Activated CD4-positive, alpha-beta T cell treated with anti-CD3 and anti-CD28 coated beads, Interleukin-2, amount 50 U/mL, for 16 hours (primary cell): ENCODE results near the gene NDUFB11.
"Not testable (repeated sequence)": the region's sequence is repeated elsewhere in the genome, so short reads cannot be mapped to it uniquely, and the experiment has no call there.

Experiments used
- DNase-seq: peaks from one replicate; pipeline ENCODE4 v3.0.0-alpha.2; 2020

The NDUFB11 gene

DNA sequence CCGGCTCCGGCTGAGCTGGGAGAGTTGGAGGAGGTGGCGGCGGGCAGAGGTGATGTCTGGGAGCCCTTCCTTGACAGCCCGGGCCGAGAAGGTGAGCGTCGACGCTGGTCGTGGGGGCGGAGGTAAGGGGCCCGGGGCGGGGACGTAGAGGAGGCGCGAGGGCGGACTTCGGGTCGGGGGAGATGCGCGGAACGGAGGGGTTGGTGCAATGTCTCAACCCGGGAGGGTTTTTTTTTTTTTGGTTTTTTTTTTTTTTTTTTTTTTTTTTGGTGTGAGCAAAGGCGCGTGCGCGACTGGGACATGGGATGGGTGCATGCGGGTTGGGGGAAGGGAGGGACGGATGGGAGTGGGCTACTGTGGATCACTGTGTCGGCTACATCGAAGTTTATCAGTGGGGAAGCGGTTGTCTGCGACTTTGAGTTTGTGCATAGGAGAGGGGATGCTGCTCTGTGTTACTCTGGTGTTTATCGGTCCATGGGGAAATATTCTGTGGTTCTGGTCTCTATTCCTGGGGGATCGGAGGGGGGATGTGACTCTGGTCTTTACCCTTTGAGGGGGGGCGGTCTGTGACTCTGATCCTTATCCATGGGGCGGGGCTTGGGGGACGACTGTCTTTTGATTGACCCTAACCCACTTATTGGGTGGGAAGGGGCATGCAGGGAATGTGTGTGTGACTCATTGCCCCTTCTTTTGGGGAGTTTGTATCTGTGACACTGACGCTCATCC lies 1.1 kb upstream of the NDUFB11 start:
- DNase-seq, result no peak

- no peak for DNase-seq
These were observed 442 bp downstream of the NDUFB11 start for GRCh38 chrX:47143894-47144625.

GRCh38 chrX:47138171-47138570 lies 6.3 kb downstream of the NDUFB11 start:
- DNase-seq, result no peak

- not testable (repeated sequence) for DNase-seq
These were observed 8.9 kb downstream of the NDUFB11 start for GRCh38 chrX:47135650-47136049.

DNA sequence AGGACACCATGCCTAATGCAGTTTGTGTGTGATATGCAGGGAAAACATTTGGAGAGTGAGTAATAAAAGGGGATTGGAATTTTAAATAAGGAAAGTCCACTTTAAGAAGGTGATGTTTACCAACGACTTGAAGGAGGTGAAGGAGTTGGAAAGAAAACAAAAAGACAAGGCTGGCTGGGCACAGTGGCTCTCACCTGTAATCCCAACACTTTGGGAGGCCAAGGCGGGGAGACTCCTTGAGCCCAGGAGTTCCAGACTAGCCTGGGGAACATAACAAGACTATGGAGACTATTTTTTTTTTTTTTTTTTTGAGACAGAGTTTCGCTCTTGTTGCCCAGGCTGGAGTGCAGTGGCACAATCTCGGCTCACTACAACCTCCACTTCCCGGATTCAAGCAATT lies 11.0 kb downstream of the NDUFB11 start:
- no peak for DNase-seq

GRCh38 chrX:47129899-47130358 lies 14.6 kb downstream of the NDUFB11 start:
- no peak for DNase-seq

DNA sequence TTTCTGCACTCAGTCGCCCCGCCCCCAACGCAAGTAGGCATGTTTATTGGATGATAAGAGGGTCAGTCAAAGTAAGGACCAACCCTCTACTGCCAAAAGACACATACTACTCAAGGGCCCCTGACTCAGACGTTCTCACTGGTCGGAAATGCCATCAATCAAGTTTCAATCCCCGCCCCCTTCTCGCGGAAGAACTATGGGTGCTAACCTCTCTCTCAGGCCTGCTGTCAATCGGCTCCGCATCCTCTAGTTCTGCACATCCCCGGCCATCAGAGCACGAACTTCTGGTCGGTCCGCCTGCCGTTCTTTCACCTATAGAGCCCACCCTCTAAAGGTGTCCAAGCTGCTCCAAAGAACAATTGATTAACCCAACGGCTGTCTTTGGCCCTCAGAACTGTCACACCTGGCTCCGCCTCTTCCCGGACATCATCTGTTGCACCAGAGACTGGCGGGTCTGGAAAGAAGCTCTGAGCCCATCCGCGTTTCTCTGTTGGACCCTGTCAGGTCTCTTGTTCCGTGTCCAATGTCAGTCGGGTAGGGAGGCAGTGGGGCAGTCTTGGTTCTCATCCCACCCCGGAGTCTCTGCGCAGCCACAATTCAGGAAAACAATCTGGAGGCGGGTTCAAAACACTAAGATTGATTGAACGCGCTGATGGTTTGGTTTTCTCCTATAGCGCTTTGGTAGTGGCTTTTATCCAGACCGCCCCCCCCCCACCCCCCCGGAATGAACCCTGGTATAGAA lies 15.2 kb downstream of the NDUFB11 start:
- DNase-seq, result peak; percentile 93

DNA sequence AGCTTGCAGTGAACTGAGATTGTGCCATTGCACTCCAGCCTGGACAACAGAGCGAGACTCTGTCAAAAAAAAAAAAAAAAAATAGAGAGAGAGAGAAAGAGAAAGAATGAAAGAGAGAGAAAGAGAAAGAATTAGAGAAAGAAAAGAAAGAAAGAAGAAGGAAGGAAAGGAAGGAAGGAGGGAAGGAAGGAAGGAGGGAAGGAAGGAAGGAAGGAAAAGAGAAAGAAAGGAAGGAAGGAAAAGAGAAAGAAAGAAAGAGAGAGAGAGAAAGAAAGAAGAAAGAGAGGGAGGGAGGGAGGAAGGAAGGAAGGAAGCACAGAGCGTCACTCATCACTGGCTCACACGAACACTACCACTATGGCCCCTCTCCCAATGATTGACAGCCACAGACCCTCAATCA lies 20.0 kb downstream of the NDUFB11 start:
- DNase-seq, result not testable (repeated sequence)

- DNase-seq, result not testable (repeated sequence)
These were observed 27.9 kb downstream of the NDUFB11 start for GRCh38 chrX:47116551-47117110.

GRCh38 chrX:47112316-47112954 lies 32.1 kb downstream of the NDUFB11 start:
- DNase-seq, result no peak

DNA sequence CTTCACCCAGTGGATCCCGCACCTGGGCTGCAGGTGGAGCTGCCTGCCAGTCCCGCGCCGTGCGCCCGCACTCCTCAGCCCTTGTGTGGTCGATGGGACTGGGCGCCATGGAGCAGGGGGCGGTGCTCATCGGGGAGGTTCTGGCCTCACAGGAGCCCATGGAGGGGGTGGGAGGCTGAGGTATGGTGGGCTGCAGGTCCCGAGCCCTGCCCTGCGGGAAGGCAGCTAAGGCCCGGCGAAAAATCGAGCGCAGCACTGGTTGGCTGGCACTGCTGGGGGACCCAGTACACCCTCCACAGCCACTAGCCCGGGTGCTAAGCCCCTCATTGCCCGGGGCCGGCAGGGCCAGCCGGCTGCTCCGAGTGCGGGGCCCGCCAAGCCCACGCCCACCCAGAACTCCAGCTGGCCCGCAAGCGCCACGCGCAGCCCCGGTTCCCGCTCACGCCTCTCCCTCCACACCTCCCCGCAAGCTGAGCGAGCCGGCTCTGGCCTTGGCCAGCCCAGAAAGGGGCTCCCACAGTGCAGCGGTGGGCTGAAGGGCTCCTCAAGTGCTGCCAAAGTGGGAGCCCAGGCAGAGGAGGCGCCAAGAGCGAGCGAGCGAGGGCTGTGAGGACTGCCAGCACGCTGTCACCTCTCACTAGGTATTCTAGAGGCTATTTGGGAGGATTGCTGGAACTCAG lies 33.4 kb downstream of the NDUFB11 start:
- not testable (repeated sequence) for DNase-seq

- DNase-seq, result no peak
These were observed 43.3 kb downstream of the NDUFB11 start for GRCh38 chrX:47101206-47101605.

DNA sequence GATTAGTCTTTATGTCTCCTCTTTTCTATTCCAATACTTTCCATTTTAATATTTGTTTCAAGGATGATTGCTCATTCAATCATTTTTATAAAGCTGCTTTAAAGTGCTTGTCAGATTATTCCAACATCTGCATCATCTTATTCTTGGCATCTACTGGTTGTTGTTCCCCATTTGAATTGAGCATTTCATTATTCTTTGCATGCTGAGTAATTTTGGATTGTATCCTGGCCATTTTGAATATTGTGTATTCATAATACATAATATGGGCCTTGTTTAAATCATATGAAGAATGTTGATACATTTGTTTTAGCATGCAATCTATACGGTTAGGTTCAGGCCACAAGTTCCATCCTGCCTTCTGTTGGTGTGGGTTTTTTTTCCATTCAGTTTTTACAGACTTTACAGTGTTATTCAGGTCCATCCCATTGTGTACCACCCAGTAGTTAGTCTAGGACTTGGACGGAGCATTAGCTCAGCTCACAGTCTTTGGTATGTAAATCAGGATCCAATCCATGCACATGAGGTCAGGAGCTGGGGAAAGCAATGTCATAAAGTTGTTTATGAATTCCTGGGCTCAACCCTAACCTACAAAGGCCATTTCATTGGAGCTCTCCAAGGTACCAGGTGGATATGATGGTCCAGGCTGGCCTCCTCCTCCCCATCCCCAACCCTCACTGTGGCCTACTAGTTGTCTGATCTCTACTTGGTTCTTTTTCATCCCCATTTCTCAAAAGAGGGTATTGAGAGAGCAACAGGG lies 46.0 kb downstream of the NDUFB11 start:
- DNase-seq, result no peak

- no peak for DNase-seq
These were observed 47.5 kb downstream of the NDUFB11 start for GRCh38 chrX:47097018-47097417.

DNA sequence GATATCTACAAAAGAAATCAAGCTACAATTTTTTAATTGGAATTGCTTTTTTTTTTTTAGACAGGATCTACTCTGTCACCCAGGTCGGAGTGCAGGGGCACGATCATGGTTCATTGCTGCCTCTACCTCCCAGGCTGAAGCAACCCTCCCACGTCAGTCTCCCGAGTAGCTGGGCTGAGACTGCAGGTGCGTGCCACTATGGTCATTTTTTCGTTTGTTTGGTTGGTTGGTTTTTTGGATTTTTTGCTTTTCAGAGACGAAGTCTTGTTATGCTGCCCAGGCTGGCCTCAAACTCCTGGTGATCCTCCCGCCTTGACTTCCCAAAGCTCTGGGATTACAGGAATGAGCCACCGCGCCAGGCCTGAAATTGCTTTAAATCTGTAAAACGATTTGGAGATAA lies 50.6 kb downstream of the NDUFB11 start:
- no peak for DNase-seq

- DNase-seq, result peak; percentile 27
These were observed 51.3 kb downstream of the NDUFB11 start for GRCh38 chrX:47093248-47093647.
